Skin of body (tissue), 2 donors: ENCODE data around the gene EFCAB14. TPM values are rescaled to one million over a fixed set of nuclear protein-coding genes. Genes with fewer than 3 reads are reported as not detected.
"Not testable (repeated sequence)": the region's sequence is repeated elsewhere in the genome, so short reads cannot be mapped to it uniquely, and the experiment has no call there.

Source experiments
- DNase-seq: peaks from one replicate; lab custom pipeline; 2025; lab: John Stamatoyannopoulos, UW
- total RNA-seq: library from RNA; depleted of rRNA; stranded (reverse); fragments of >200 nt; gene quantifications from one replicate; pipeline ENCODE4 v1.2.3, GENCODE V29; 2014

Gene EFCAB14, protein sequence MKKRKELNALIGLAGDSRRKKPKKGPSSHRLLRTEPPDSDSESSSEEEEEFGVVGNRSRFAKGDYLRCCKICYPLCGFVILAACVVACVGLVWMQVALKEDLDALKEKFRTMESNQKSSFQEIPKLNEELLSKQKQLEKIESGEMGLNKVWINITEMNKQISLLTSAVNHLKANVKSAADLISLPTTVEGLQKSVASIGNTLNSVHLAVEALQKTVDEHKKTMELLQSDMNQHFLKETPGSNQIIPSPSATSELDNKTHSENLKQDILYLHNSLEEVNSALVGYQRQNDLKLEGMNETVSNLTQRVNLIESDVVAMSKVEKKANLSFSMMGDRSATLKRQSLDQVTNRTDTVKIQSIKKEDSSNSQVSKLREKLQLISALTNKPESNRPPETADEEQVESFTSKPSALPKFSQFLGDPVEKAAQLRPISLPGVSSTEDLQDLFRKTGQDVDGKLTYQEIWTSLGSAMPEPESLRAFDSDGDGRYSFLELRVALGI
- 62.9 TPM for total RNA-seq

DNA sequence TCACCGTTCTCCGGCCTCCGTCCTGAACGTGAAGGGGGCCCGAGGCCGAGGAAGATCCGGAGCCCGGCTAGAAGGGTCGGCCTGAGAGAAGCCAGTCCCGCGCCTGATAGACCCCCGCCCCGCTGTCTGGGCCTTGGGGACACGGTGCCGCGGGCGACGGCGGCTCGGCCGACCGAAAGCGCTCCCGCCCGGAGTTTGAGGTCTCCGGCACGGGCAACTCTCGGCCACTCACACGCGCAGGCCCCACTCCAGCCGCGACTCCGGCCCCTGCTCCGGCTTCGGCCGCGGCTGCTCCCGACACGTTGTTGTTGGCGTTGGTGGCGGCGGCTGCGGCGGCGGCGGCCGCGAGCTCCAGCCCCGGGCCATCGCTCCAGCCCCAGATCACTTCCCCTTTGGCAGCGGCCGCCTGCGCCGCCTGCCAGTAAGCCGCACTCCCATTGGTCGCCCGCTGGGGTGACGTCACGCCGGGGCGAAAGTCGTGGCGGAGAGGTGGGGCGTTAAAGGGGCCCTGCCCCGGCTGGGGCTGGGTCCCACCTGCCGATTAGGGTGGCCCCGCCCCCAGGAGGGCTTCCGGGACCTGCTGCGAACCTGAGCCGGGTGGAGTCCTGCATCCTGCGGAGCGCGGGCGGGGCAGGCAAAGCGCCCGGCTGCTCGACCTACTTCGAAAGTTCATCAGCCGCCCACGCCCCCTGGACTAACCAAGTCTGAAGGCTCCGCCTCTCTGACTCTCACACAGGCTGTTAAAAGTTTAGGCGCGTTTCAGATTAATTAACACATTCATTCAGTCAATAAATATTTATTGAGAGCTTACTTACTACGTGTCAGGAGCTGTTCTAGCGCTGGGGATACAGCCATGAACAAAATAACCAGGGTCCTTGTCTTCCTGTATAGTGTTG, at the start of gene EFCAB14:
EFCAB14 (minus strand) TSS at position 388 of the 896 bp plus-strand sequence. CDS start 1,027 bp downstream, outside the sequence.
- DNase-seq: peak; percentile 87

DNA sequence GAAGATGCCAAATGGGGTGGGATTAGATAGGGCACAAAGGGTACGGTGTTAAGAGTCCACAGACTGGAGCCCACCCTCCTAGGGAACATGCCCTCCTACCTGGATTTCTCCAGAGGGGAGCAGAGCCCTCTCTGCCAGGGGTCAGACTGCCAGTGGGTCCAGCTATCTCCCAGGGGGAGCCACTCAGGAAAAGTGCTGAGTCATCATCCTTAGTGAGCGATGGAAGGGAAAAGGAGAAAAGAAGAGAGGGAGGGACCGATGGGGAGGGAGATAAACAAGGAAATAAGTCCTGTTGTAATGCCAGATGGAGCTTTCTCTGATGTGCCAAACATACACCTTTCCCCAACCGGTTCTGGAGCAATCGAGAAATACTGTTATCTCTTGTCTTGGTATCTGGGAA, 49.5 kb upstream of the EFCAB14 start:
- DNase-seq: no peak

DNA sequence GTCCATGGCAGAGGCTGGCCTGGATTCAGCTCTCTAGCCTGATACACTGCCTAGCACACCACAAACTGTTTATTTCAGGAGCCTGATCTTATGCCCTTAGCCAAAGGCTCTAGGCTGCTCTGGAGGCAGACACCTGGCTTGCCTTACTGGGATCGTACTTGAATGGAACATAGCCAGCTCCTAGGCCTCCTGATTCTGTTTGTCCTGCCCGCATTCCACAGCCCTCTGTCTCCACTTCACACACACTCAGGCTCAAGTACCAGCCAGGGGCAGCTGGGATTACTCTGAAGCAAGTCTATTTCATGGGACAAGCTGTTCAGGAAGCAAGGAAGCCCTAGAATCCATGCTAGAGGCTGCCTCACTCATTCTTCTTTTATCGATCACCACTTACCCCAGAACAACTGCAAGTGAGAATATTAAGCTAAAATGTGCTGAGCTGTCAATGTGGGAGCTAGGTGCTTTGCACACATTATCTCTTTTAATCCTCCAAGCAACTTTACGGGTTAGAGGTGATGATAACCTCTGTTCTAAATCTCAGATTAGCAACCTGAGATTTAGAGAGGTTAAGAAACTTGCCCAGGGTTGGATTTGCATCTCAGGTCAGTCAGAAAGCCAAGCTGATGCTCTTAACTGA, 48.9 kb upstream of the EFCAB14 start:
- no peak for DNase-seq

DNA sequence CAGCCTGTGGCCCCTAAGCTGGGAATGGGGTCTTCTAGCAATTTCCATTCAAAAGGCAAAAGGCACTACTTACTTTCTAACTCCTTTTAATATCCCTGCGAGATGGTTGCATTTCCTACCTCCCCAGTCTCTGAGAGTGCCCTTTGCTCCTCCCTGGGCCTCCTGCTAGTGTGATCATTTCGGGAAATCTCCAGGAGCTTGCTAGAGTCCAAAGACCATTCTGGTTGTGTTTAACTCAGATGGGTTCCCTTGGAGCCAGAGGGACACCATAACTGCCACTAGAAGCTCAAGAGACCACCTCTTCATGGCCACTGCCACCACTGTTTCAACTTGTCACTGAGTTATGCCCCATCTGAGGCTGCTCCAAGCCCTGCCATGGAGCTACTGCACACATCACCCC, 45.5 kb upstream of the EFCAB14 start:
- DNase-seq: no peak

DNA sequence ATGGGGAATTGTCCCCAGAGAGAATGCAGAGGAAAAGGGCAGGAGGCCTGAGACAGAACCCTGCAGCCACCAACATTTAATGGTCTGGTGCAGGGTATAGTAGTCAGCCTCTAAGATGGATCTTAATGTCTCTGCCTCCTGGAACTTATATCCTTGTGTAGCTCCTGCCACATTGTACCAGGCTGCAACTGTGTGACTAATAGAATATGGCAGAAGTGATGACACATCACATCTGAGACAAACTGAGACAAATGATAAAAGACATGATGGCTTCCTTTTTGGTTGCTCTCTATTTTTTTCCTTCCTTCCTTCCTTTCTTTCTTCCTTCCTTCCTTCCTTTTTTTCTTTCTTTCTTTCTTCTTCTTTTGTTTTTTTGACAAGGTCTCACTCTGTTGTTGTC, 42.8 kb upstream of the EFCAB14 start:
- no peak for DNase-seq

DNA sequence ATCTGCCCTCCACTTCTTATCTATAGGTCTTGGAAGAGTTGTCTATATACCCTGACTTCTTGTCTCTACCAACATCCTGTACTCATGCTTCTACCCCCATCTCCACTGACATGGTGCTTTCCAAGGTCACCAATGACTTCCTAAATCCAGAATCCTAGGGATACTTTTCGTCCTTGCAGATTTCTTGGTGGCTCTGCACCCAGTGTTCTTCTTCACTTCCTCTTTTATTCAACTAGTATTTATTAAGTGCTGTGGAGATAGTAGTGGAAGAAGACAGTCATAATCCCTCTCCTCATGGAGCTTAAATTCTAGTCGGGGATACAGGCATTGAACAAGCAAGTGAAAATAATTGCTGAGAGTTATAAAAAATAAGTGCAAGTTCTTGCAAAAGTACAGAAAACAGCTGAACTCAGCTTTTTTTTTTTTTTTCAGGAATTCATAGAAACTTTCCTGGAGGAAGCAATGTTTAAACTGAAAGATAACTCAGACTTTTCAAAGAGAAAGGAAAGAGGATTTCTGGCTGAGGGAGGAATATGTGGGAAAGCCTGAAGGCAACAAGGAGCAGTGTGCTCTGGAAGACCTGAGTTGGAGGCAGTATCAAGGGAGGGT, 41.7 kb upstream of the EFCAB14 start:
- no peak for DNase-seq

DNA sequence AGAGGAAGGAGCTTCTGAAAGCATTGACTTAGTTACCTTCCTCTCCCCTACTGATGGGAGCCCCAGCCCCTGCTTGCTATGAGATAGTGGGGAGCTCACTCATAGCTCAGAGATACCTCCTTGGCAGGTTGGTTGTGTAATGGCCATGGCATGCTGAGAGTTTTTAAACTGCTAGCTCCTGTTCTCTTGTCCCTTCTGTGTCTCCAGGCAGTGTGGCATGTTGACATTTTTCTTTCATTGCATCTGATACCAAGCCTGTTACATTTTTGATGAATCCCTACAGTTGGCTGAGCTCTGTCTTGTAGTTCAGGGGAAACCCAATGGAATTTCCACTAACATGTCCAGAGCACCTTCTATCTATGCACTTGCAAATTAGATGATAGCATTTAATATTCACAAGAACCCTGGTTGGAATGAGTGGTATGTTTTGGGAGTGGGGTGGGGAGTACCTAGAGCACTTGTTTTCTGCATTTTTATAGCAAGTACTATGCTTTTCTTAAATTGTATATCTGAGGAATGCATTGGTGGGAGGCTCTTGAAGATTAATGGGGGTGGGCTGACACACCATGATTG, 39.1 kb upstream of the EFCAB14 start:
- DNase-seq: no peak

DNA sequence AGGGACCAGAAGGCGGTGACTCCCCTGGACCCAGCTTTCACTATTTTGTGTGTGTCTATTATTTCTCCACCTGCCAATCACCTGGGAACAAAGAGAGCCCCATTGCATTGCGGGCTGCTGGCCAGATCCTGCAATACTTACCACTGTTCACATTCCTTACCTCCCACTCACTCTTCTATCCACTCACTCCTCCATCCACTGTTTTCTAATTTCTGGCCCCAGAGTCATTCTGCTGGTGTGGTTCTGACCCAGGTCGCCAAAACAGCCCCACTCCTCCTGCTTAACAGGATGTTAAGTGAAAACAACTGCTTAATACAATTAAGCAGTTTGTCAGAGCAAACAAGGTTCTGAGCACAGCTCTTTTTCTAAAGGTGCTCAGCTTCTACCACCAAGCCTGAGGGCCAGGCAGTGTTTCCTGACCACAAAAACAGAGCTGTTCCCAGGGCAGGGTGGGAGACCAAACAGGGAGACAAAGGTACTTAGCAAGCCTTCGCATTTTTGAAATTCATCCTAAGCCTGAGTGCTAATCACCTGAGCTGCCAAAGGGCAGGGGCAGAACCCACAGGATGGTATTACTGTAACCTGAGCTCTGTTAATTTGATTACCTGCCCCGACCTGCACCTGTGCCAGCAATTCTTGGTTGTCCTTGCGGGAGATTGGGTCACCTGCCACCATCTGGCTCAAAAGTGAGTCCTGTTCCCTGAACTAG, 38.5 kb upstream of the EFCAB14 start:
- DNase-seq: no peak

DNA sequence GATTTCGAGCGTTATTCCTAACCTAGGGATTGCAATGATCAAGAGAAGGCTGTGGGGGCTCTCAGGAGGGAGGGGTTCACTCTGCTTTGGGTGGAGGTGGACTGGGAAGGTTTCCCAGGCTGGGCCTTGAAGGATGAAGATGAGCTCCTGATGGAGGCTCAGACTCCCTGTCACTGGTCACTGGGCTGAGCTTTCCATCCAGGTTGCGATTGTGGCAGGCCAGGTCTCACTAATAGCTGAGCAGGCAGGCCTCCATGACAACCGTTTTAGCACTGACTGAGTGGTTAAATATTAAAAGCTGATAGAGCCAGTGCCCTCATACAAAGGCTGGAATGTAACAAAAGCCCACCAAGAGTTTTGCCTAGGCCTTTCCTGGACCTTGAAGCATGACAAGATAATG, 36.2 kb upstream of the EFCAB14 start:
- no peak for DNase-seq

DNA sequence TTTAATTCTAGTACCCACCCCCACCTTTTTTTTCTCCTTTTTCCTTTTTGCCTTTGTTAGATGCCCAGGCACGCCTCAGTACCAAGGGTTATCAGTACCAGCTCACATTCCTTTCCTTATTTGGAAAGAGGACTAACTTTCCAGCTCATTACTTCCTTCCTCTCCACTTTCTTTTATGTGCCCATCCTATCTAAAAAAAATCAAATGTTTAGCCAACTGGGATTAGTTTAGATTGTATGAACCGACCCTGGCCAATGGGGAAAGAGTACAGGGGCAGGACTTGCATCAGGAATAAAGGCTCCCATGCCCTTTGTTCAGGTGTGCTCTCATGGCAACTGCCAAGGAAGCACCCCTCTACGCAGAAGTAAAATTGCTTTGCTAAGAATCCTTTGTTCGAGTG, 35.8 kb upstream of the EFCAB14 start:
- DNase-seq: not testable (repeated sequence)

DNA sequence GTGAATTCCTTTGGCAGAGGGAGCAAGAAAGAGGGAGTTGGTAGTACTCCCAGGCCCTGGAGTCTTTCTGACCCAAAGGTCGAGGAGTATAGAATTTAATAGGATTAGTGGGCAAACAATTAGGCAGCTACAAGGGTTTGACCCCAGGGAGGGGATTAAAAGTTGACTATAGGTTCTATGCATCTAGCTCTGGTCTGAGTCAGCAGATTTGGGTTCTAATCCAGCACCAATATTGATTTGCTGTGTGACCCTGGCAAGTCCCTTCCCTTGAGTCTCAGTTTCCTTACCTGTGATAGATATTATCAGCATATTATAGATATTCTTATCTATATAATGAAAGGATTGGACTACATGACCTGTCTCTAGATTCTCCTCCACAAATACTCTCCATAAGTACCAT, 35.1 kb upstream of the EFCAB14 start:
- no peak for DNase-seq

DNA sequence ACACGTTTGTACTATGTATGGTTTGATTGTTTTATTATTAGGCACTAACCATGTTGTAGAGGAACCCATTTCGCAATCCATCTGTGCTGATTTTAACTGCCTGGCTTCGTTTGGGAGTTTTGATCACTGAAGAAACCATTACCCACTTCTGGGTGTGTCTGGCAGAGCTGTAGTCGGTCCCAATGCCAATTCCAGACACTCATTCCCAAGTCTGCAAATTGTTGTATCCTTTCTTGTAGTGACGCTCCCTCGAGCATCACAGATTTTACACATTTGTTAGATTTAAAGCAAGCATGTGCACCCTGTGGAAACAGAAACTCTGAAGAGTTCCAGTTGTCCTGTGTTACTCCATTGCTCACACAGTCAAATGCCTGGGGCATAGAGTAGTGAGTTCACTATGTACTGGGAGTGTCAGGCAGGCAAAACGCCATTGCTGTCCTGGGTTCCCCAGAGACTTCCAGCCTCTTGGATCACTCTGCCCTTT, 31.0 kb upstream of the EFCAB14 start:
- no peak for DNase-seq

DNA sequence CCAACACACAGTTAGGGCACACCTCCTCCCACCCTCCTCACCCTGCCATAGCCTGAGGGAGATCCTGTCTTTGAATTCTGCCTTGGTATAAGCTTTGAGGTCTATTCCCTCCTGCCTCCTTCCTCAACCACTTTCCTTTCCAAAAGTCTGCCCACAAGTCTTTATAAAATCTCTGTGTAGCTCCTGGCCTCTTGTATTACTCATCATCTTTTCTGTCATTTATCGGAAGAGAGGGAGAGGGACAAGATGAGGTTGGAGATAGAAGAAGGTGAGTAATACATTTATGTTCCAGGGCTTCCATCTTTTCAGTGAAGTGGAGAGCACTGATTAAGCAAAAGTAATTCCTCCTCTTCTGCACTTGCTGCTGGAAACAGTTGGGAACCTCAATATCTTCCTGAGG, 30.5 kb upstream of the EFCAB14 start:
- no peak for DNase-seq

DNA sequence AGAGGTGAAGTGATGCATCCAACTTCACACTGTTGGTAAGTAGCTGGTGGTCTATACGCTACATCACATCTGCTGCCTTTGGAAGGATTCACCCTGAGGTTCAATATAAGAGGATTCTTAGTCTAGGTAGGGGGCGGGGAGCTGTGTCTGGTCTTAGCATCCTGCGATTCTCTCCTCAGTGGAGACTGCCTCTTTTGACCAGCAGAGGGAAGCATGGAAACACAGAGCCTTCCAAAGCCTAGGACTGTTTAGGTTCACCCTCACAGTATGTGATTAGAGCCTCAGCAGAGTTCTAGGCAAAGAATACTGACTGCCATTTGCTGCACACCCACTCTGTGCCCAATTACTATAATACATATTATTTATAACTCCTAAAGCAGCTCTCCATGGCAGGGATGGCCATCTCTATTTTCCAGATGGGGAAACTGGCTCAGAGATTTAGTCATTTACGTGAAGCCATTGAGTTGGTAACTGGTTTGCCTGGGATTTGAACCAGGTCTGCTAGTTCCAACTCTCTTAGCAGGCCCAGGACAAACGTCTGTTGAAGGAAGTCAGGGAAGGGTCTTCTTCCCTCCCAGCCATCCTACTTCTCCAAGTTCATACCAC, 28.9 kb upstream of the EFCAB14 start:
- no peak for DNase-seq

DNA sequence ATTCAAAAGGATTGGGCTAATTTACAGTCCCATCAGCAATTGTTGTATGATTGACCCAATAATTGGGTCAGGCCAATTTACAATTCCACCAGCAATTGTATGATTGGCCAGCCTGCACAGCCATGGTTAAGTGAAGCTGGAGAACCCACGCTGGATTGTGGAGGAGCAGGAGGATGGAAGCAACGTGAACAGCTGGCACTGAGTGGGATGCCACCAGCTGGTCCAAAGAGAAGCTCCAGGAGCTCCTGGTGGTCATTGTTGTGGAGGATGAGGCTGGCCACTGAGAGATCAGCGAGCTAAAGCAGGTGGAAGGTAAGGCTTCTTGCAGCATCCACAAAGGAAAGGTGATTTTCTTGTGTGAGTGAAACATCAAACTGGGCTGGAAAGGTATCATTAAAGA, 23.2 kb upstream of the EFCAB14 start:
- DNase-seq: no peak

DNA sequence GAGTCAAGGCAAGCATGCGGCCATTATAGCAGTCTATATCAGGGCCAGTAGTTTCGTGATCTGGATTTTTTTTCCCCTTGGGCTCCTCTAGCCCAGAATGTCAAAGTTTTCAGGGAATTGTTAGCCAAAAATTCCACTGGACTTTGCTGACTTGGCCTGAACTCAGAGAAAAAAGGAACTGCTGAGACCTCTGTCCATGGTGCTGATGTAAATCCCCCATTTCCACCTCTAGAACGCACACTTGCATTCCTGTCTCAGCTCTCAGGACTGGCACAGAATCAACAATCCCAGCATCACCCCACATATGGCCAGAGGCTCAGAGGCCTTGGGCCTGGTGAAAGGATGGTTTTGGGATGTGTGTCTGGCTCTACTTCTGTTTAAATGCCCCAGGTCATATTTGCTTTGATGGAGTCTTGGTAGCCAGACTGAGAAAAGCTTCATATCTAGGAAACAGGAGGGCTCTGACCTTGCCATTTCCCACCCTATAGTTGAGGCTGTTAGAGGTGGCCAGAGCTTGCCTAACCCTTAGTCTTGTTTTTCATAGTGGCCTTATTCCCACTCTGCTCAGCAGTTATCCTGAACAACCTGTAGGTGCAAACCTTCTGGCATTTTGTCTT, 16.9 kb upstream of the EFCAB14 start:
- peak; percentile 16 for DNase-seq

DNA sequence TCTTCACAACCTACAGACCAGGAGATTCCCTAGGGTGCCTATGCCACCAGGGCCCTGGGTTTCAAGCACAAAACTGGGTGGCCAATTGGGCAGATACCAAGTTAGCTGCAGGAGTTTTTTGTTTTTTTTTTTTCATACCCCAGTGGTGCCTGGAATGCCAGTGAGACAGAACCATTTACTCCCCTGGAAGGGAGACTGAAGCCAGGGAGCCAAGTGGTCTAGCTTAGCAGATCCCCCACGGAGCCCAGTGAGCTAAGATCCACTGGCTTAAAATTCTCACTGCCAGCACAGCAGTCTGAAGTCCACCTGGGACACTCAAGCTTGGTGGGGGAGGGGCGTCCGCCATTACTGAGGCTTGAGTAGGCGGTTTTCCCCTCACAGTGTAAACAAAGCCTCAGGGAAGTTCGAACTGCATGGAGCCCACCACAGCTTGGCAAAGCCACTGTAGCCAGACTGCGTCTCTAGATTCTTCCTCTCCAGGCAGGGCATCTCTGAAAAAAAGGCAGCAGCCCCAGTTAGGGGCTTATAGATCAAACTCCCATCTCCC, 9.5 kb upstream of the EFCAB14 start:
- DNase-seq: not testable (repeated sequence)

DNA sequence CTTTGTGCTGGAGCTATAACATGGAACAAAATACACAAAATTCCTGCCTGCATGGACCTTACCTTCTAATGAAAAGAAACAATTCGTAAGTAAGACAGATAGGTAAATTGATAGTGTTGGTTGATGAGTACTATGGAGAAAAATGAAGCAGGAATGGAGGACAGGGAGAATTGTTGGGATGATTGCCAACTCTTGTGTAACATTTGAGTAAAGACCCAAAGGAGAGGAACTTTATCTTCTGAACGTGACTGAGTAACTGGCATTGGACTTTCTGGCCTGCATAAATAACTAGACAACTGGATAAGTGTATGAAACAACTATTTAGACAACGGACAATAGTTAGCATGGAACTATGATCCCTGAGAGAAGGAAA, 6.8 kb upstream of the EFCAB14 start:
- no peak for DNase-seq
